Ishikawa (cell line): ENCODE data around the gene GBP2.

Experiments
- EGR1 ChIP-seq: IDR thresholded peaks from 2 replicates; pipeline ENCODE4 v1.6.1; 2012
- EP300 ChIP-seq: IDR thresholded peaks from 2 replicates; pipeline ENCODE4 v1.6.1; 2012; ENCODE audit warnings: borderline replicate concordance
- FOXM1 ChIP-seq: IDR thresholded peaks from 2 replicates; pipeline ENCODE4 v1.6.1; 2012; ENCODE audit warnings: low read depth, borderline replicate concordance
- MAX ChIP-seq: IDR thresholded peaks from 2 replicates; pipeline ENCODE4 v1.6.1; 2012
- RAD21 ChIP-seq: IDR thresholded peaks from 2 replicates; pipeline ENCODE4 v1.6.1; 2012; ENCODE audit warnings: low read depth
- REST ChIP-seq: IDR thresholded peaks from 2 replicates; pipeline ENCODE4 v1.6.1; 2012; ENCODE audit warnings: low read depth, mild to moderate bottlenecking
- TCF12 ChIP-seq: IDR thresholded peaks from 2 replicates; pipeline ENCODE4 v1.6.1; 2012; ENCODE audit warnings: low read depth
- TEAD4 ChIP-seq: IDR thresholded peaks from 2 replicates; pipeline ENCODE4 v1.6.1; 2012
- USF1 ChIP-seq: IDR thresholded peaks from 2 replicates; pipeline ENCODE4 v1.6.1; 2012

DNA sequence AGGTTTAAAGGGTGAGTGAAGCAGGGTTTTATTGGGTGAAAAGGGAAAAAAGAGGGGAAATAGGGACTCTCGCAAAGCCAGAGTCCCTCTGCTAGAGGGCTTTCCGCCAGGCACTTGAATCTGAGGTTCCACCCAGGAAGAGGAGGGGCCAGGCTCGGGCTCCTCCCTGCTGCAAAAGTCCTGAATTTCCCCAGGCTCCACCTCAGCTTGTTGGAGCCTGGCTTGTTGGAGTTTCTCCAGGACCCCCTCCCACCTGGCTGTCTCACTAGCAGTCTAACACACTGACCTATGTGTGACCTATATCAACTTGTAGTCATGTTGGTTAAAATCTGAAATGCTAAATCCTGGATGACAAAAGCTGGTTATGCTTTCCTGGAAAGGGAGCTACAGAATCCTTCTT lies 25.5 kb downstream of the GBP2 start:
- no peak for TF ChIP-seq REST
- no peak for TF ChIP-seq USF1
- no peak for TF ChIP-seq MAX
- no peak for TF ChIP-seq FOXM1
- TF ChIP-seq EGR1: no peak
- no peak for TF ChIP-seq TEAD4
- no peak for TF ChIP-seq RAD21
- no peak for TF ChIP-seq EP300
- TF ChIP-seq TCF12: no peak
